Hematopoietic multipotent progenitor cell treated with erythropoietin and hydrocortisone succinate and interleukin-3 and kit ligand, for 6 days (in vitro differentiated cells): ENCODE data around the gene GABARAP.

ENCODE experiments used
- DNase-seq: peaks from one replicate; pipeline ENCODE4 v3.0.0-alpha.2; 2015

GABARAP gene

GRCh38 chr17:7239091-7240027 is 2.9 kb downstream of the GABARAP start, which contains the start of gene PHF23:
Gene PHF23 (minus strand): TSS chr17:7239457. CDS start chr17:7239279, 178 bp downstream.
- peak; percentile 100 for DNase-seq

- peak; percentile 73 for DNase-seq
Measured at GRCh38 chr17:7238420-7239090, 3.7 kb downstream of the GABARAP start.

- DNase-seq: peak; percentile 94
Measured at GRCh38 chr17:7237761-7238419, 4.4 kb downstream of the GABARAP start.

DNA sequence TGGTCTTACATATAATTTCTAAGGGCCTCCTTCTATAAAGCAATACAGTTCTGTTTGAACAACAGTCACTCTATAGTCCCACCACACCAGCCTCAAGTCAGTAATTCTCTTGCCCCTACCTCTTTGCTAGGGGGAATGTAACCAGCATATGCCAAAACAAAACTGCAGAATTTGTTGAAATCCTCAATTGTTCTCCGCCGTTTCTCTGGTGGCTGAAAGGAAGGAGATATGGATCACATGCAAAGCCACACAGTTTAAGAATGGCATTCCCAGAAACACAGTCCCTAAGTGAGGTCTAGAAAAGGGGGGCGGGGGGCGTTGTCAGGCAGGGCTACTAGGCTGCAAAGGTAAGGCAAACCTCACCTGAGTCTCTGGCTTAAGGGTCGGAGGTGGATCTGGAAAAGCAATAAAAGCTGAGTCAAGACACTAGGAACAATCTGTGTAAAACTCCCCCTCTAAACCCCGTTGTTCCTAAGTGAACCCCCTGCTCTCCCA is 4.9 kb downstream of the GABARAP start:
- no peak for DNase-seq

DNA sequence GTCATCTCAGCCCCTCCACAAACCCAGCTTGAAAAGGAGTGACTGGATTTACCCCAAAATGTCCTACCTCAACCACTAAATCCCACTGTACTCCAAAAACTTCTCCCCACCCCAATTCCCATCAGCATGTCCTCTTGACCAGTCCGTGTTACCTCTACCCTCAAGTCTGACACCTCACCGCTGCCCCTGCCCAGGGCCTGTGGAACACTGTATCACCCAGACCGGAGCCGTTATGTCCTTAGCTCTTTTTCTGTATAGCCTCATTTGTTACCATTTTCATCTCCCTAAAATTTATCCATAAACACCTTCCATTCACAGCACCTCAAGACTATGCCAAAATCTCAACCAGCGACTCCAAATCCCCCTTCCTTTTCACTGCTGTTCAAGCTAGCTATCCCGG is 5.4 kb downstream of the GABARAP start:
- no peak for DNase-seq

- peak; percentile 50 for DNase-seq
Measured at GRCh38 chr17:7235693-7236665, 6.3 kb downstream of the GABARAP start.

- DNase-seq: peak; percentile 98
Measured at GRCh38 chr17:7234083-7234951, 7.9 kb downstream of the GABARAP start, which contains the start of gene DVL2. Gene DVL2 (minus strand): TSS chr17:7234517. CDS start chr17:7234262, 255 bp downstream.

- DNase-seq: no peak
Measured at GRCh38 chr17:7233701-7234082, 8.6 kb downstream of the GABARAP start.

DNA sequence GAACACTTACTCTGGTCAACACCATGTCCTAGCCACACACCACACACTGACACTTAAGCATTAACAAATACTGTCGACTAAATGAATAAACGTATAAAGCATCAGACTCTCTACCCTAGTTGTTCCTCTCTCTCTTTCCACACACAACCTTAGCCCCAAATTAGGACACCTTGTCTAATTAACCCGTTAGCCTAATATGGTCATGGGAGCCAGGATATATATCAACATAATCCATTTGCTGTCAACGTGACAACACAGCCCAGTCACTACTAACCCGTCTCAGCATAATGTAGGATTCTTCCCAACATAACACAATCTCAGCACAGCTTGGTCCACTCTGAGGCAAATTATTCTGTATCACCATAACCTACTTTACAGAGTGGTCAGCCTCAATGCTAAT is 10.1 kb downstream of the GABARAP start:
- DNase-seq: no peak

- no peak for DNase-seq
Measured at GRCh38 chr17:7229504-7229903, 12.7 kb downstream of the GABARAP start.

- no peak for DNase-seq
Measured at GRCh38 chr17:7228920-7229319, 13.3 kb downstream of the GABARAP start.

DNA sequence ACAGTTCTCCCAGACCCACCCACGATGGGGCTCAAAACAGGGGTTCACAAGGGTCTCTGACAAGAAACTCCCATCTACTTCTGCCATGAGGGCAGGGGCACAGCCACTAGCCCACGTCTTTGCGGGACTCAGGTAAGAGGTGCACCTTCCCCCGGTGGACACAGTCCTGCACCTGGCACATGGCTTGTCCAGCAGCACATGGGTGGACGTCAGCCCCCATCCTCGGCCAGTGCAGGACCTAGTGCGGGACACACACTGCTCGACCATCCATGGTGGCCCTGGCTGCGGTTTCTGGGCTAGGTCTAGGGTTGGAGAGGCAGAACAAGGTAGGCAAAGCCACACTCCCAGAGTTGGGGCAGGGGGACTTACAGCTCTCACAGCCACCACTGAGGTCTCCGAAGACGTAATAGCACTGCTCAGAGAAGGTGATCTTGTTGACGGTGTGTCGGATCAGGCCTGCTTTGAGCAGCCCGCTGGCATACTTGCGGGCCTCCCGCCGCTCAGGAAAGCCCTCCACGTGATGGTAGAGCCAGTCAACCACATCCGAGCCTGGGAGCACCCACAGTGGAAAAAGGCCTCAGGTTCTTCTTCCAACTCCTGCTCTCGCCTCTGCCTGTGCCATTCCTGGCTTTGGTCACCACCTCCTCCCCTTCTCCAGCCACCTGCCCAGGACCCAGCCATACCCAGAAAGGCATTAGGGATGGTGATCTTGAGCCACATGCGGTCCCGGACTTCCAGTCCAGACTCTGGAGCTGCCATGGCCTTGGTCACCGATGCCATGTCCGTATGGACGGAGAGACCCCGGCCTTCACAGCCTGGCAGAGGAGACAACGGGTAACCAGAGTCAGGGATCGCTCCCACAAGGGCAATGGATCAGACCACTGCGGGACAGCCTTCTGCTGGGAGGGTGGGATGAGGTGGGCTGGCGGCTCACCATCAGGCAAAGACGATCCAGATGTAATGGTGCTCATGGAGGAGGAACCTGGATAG is 15.2 kb downstream of the GABARAP start:
- no peak for DNase-seq

DNA sequence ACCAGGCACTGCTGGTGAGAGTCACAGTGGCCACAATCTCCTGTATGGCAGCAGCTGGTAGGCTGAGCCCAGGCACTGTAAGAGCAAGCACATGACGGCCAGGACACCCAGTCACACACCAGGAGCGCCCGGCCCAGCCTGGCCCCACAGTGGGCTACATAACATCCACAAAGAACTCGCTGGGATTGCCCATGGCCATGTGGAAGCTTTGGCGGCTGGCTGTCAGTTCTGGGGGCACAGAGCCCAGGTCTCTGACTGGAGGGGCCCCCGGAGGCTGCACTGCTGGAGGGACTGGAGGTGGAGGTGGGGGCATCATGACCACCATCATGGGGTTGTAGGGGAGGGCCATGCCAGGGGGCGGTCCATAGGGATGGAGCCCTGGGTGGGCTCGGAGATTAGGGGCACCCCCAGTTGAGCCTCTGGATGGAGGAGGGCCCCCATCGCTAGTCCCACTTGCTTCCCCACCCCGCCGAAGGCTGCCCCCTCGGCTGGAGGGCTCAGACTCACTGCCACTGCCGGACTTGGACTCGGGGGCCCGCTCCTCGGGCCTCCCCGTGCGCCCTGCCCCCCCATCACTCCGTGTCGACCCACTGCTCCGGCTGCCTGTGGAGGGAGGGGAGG is 16.4 kb downstream of the GABARAP start:
- DNase-seq: no peak

DNA sequence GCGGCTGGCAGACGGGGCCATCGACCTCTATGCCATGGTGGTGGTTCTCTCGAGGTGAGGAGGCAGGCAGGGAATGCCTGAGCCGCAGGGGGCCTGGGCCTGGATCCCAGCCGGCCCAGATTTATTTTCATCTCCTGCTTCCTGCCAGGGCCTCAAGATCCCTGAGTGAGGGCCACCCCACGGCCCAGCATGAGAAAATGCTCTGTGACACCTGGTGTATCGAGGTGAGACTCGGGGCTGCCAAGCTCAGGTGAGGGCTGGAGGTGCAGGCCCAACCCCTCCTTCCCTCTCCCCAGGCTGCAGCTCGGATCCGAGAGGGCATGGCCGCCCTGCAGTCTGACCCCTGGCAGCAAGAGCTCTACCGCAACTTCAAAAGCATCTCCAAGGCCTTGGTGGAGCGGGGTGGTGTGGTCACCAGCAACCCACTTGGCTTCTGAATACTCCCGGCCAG is 17.6 kb downstream of the GABARAP start:
- DNase-seq: no peak

DNA sequence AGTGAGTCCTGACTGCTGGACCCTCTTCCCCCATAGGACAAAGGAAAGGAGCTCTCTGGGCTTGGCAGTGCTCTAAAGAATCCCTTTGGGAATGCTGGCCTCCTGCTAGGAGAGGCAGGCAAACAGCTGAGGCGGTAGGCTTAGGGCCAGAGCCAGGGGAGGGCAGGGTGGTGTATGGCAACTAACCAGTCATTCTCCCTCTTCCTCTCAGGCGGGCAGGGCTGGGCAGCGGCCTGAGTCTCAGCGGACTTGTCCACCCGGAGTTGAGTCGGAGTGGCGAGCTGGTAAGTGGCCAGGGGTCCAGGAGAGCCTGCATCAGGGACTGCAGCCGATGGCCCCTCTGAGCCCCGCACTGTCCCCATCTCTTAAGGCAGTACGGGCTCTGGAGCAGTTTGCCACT is 18.1 kb downstream of the GABARAP start:
- DNase-seq: no peak

- DNase-seq: no peak
Measured at GRCh38 chr17:7223375-7223774, 18.9 kb downstream of the GABARAP start.

- DNase-seq: no peak
Measured at GRCh38 chr17:7222972-7223292, 19.3 kb downstream of the GABARAP start.

GRCh38 chr17:7222093-7222971 is 19.9 kb downstream of the GABARAP start:
- no peak for DNase-seq
